Natural killer cell (primary cell): Measurements from ENCODE around the gene CD40. TPM values are rescaled to one million over a fixed set of nuclear protein-coding genes. Genes with fewer than 3 reads are reported as not detected.

Experiments used
- ATAC-seq, 3 donors: fragments of 150-1000 bp in 2 of 3; fragments of 200-7000 bp in 1 of 3; cut with Tn5 transposase; 1 replicate in 1 of 3; 2 replicates in 2 of 3; pipeline ENCODE4 v1.10.0; 2021; ENCODE audit warnings: mild to moderate bottlenecking in 2 of 3, moderate library complexity in 2 of 3
- DNase-seq, 2 donors: peaks; one replicate each; pipeline versions ENCODE4 v3.0.0 to v3.0.0-alpha.2; 2013 to 2021; ENCODE audit warnings: mixed read lengths in 1 of 2
- H3K27ac ChIP-seq: one replicate; pipeline ENCODE4 v1.5.1; 2013; ENCODE audit warnings: mild to moderate bottlenecking, low read length
- H3K27me3 ChIP-seq: one replicate; pipeline ENCODE4 v1.6.1; 2013; ENCODE audit warnings: low read length; ENCODE audit not compliant: control insufficient read depth, insufficient read depth
- H3K36me3 ChIP-seq: one replicate; pipeline ENCODE4 v1.6.1; 2013; ENCODE audit warnings: low read length; ENCODE audit not compliant: control insufficient read depth, insufficient read depth
- H3K4me1 ChIP-seq: one replicate; pipeline ENCODE4 v1.6.1; 2013; ENCODE audit warnings: low read length; ENCODE audit not compliant: control insufficient read depth, insufficient read depth
- H3K4me3 ChIP-seq: one replicate; pipeline ENCODE4 v1.5.1; 2013; ENCODE audit warnings: low read length
- H3K9me3 ChIP-seq: one replicate; pipeline ENCODE4 v1.6.1; 2013; ENCODE audit warnings: low read length; ENCODE audit not compliant: control insufficient read depth, insufficient read depth
- H3K27ac Mint-ChIP-seq, 2 donors: one replicate each; pipeline ENCODE4 v1.8.0; 2022; ENCODE audit warnings: mild to moderate bottlenecking in 2 of 2, mixed read lengths in 2 of 2, moderate library complexity in 1 of 2
- H3K27me3 Mint-ChIP-seq, 2 donors: one replicate each; pipeline ENCODE4 v1.8.0; 2022; ENCODE audit warnings: low read depth in 2 of 2, mixed read lengths in 2 of 2
- H3K36me3 Mint-ChIP-seq: one replicate; pipeline ENCODE4 v1.8.0; 2022; ENCODE audit warnings: mixed read lengths
- H3K4me1 Mint-ChIP-seq, 2 donors: one replicate each; pipeline ENCODE4 v1.8.0; 2022; ENCODE audit warnings: mixed read lengths in 2 of 2
- H3K4me3 Mint-ChIP-seq: one replicate; pipeline ENCODE4 v1.8.0; 2022; ENCODE audit warnings: mild to moderate bottlenecking, moderate library complexity, mixed read lengths
- H3K9me3 Mint-ChIP-seq, 2 donors: one replicate each; pipeline ENCODE4 v1.8.0; 2022; ENCODE audit warnings: mixed read lengths in 2 of 2
- WGBS: methylation state at CpG from one replicate; pipeline ENCODE4 v1.1.7; 2013; ENCODE audit warnings: missing lambda C conversion rate; ENCODE audit not compliant: insufficient coverage; 5-methylcytosine and 5-hydroxymethylcytosine counted together
- intact Hi-C: fragments of 100-400 bp; cut with micrococcal nuclease; formaldehyde crosslinking; loops from one replicate; pipeline ENCODE4 v1.14.2; 2022
- total RNA-seq, 4 donors: library from RNA; stranded (reverse); fragments of 120-200 nt in 1 of 4; gene quantifications; one replicate each; pipeline versions ENCODE4 v1.2.3 to v1.2.4, GENCODE V29; 2013 to 2022
- TF ChIP-seq, protein P1 (sequence below): fragments of 200-600 bp; IDR thresholded peaks from one replicate; pipeline ENCODE4 v1.8.0; 2022; ENCODE audit warnings: antibody characterized with exemption

CD40 gene
- total RNA-seq, 3 donors from 2014 or later (not counting 1 experiment from before 2014, with no cell fraction given), result 7.1 to 9.1 (median 7.2) TPM

DNA sequence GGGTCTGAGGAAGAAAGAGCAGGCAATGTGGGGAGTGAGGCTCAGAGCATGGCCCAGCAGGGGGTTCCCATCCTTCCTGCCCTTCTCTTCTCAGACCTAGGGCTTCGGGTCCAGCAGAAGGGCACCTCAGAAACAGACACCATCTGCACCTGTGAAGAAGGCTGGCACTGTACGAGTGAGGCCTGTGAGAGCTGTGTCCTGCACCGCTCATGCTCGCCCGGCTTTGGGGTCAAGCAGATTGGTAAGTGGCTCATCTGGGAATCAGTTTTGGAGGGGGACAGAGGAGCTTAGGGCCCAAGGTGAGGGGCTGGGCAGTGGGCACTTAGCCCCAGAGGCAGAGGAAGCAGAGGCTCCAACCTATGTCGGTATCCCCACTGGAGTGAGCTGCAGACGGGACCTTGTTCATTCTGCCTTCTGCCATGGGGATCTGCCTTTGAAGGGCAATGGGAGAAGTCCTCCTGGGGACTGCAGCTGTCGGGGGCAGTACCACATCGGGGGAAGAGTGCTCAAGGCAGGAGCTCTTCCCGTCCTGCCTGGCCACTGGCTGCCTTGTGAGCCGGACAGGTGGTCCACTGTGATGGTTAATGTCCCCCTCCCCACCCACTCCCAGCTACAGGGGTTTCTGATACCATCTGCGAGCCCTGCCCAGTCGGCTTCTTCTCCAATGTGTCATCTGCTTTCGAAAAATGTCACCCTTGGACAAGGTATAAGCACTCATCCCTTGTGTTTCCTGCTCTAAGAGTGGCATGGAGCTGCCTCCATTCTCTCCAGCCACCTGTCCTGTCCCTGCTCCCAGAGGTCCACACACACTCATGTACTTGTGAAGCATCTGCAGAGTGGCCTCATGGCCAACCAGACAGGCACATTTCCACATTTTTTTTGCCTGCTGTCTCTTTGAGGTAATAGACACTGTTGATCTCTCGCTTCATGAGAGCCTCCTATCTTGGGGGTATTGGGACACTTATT is 4.7 kb downstream of the CD40 start:
- peaks cover 6 to 24% of the 10 kb centered on the region in 2 donors for H3K4me1 Mint-ChIP-seq
- no peak overlapping the region for H3K4me3 Mint-ChIP-seq
- Histone ChIP-seq H3K9me3 (no peaks in the 10 kb centered on the region), H3K4me1 (peaks cover 16% of the 10 kb centered on the region), H3K27ac (no peak overlapping the region), H3K4me3 (no peak overlapping the region), H3K27me3 (no peaks in the 10 kb centered on the region), H3K36me3 (peaks cover 3% of the 10 kb centered on the region)
- no peaks in the 10 kb centered on the region for H3K27me3 Mint-ChIP-seq
- H3K9me3 Mint-ChIP-seq, result no peaks in the 10 kb centered on the region
- TF ChIP-seq, protein P1, sequence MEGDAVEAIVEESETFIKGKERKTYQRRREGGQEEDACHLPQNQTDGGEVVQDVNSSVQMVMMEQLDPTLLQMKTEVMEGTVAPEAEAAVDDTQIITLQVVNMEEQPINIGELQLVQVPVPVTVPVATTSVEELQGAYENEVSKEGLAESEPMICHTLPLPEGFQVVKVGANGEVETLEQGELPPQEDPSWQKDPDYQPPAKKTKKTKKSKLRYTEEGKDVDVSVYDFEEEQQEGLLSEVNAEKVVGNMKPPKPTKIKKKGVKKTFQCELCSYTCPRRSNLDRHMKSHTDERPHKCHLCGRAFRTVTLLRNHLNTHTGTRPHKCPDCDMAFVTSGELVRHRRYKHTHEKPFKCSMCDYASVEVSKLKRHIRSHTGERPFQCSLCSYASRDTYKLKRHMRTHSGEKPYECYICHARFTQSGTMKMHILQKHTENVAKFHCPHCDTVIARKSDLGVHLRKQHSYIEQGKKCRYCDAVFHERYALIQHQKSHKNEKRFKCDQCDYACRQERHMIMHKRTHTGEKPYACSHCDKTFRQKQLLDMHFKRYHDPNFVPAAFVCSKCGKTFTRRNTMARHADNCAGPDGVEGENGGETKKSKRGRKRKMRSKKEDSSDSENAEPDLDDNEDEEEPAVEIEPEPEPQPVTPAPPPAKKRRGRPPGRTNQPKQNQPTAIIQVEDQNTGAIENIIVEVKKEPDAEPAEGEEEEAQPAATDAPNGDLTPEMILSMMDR, result no peak
- ATAC-seq (no peak), DNase-seq (no peak)
- H3K27ac Mint-ChIP-seq, result no peak overlapping the region
- 92% methylated on average over 15 of the region's 15 CpGs for WGBS
- intact Hi-C loops, result no loop called here
- no peaks in the 10 kb centered on the region for H3K36me3 Mint-ChIP-seq

GRCh38 chr20:46123482-46124245 is 5.5 kb downstream of the CD40 start:
- Histone ChIP-seq H3K9me3 (no peaks in the 10 kb centered on the region), H3K36me3 (peaks cover 3% of the 10 kb centered on the region), H3K27ac (no peak overlapping the region), H3K27me3 (no peaks in the 10 kb centered on the region), H3K4me1 (peaks cover 7% of the 10 kb centered on the region), H3K4me3 (no peak overlapping the region)
- Mint-ChIP-seq H3K4me3 (no peak overlapping the region), H3K27ac (no peak overlapping the region), H3K9me3 (no peaks in the 10 kb centered on the region), H3K4me1 (peaks cover 0 to 16% of the 10 kb centered on the region in 2 donors), H3K36me3 (no peaks in the 10 kb centered on the region), H3K27me3 (no peaks in the 10 kb centered on the region)
- intact Hi-C loops, result no loop called here
- 93% methylated on average over 11 of the region's 11 CpGs for WGBS
- TF ChIP-seq, protein P1, result no peak
- DNase-seq (no peak), ATAC-seq (no peak)

- Mint-ChIP-seq H3K9me3 (no peaks in the 10 kb centered on the region), H3K4me1 (peaks cover 0 to 4% of the 10 kb centered on the region in 2 donors), H3K27ac (no peak overlapping the region), H3K27me3 (peaks cover 0 to 3% of the 10 kb centered on the region in 2 donors), H3K4me3 (no peak overlapping the region), H3K36me3 (no peaks in the 10 kb centered on the region)
- no peaks in the 10 kb centered on the region for H3K9me3 ChIP-seq
- no peak for ATAC-seq
- WGBS, result 94% methylated on average over 4 of the region's 5 CpGs
- H3K4me1 ChIP-seq, result no peaks in the 10 kb centered on the region
- H3K27ac ChIP-seq, result no peak overlapping the region
- intact Hi-C loops, result no loop called here
- H3K36me3 ChIP-seq, result peaks cover 3% of the 10 kb centered on the region
- DNase-seq, result no peak
- no peaks in the 10 kb centered on the region for H3K27me3 ChIP-seq
- TF ChIP-seq, protein P1, result no peak
- H3K4me3 ChIP-seq, result no peak overlapping the region
Measured at GRCh38 chr20:46126440-46127056, 8.4 kb downstream of the CD40 start.
